Cardiac muscle cell (in vitro differentiated cells and primary cell): ENCODE results near the gene TMEM132D. TPM values are rescaled to one million over a fixed set of nuclear protein-coding genes. Genes with fewer than 3 reads are reported as not detected.

ENCODE experiments used
- DNase-seq, 2 donors: peaks; one replicate each; pipeline versions ENCODE4 v3.0.0 to v3.0.0-alpha.2; 2010 to 2017; ENCODE audit warnings: low read depth in 1 of 2, low spot score in 1 of 2
- H3K27ac ChIP-seq: fragments of 200-600 bp; sonication (generic); 2 replicates; pipeline ENCODE4 v1.5.1; 2016
- H3K27me3 ChIP-seq: fragments of 200-600 bp; sonication (generic); 2 replicates; pipeline ENCODE4 v1.6.0; 2016; ENCODE audit warnings: control low read depth
- H3K36me3 ChIP-seq: fragments of 200-600 bp; sonication (generic); 2 replicates; pipeline ENCODE4 v1.5.1; 2016; ENCODE audit warnings: control low read depth
- H3K4me1 ChIP-seq: fragments of 200-600 bp; sonication (generic); 2 replicates; pipeline ENCODE4 v1.8.1; 2017; ENCODE audit warnings: low read depth, mild to moderate bottlenecking, mixed run types
- H3K4me3 ChIP-seq: fragments of 200-600 bp; sonication (generic); 2 replicates; pipeline ENCODE4 v1.5.1; 2016; ENCODE audit warnings: mild to moderate bottlenecking
- H3K9me3 ChIP-seq: fragments of 200-600 bp; sonication (generic); 2 replicates; pipeline ENCODE4 v1.5.1; 2017; ENCODE audit warnings: low read depth, mild to moderate bottlenecking, control low read depth
- polyA plus RNA-seq: library from polyadenylated mRNA; unstranded; fragments of >200 nt; fragmentation: Nextera tagmentation; extraction: Ambion mirVana; gene quantifications from 2 replicates; pipeline ENCODE4 v1.2.1, GENCODE V29; 2016
- total RNA-seq: library from RNA; depleted of rRNA; stranded (reverse); fragments of >200 nt; gene quantifications from 2 replicates; pipeline ENCODE4 v1.2.3, GENCODE V29; 2016
- TF ChIP-seq, protein P1 (sequence below): IDR thresholded peaks from 2 replicates; pipeline ENCODE4 v1.5.1; 2012; ENCODE audit warnings: low read depth, mild to moderate bottlenecking, low read length

TMEM132D gene
- total and polyA plus RNA-seq, 2 experiments from 2014 or later, result 0.03 TPM; not detected in 1

GRCh38 chr12:129106772-129107171 lies 797.1 kb downstream of the TMEM132D start:
- Histone ChIP-seq H3K27ac (no peak overlapping the region), H3K36me3 (no peaks in the 10 kb centered on the region), H3K9me3 (no peaks in the 10 kb centered on the region), H3K4me3 (no peak overlapping the region), H3K4me1 (no peaks in the 10 kb centered on the region), H3K27me3 (no peaks in the 10 kb centered on the region)
- TF ChIP-seq, protein P1, sequence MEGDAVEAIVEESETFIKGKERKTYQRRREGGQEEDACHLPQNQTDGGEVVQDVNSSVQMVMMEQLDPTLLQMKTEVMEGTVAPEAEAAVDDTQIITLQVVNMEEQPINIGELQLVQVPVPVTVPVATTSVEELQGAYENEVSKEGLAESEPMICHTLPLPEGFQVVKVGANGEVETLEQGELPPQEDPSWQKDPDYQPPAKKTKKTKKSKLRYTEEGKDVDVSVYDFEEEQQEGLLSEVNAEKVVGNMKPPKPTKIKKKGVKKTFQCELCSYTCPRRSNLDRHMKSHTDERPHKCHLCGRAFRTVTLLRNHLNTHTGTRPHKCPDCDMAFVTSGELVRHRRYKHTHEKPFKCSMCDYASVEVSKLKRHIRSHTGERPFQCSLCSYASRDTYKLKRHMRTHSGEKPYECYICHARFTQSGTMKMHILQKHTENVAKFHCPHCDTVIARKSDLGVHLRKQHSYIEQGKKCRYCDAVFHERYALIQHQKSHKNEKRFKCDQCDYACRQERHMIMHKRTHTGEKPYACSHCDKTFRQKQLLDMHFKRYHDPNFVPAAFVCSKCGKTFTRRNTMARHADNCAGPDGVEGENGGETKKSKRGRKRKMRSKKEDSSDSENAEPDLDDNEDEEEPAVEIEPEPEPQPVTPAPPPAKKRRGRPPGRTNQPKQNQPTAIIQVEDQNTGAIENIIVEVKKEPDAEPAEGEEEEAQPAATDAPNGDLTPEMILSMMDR, result no peak
- no peak for DNase-seq

- no peak overlapping the region for H3K4me3 ChIP-seq
- TF ChIP-seq, protein P1, result no peak
- H3K4me1 ChIP-seq, result no peaks in the 10 kb centered on the region
- no peak for DNase-seq
- H3K9me3 ChIP-seq, result no peaks in the 10 kb centered on the region
- no peak overlapping the region for H3K27ac ChIP-seq
- H3K36me3 ChIP-seq, result no peaks in the 10 kb centered on the region
- H3K27me3 ChIP-seq, result no peaks in the 10 kb centered on the region
These were observed 800.6 kb downstream of the TMEM132D start for GRCh38 chr12:129103231-129103630.

GRCh38 chr12:129102233-129102632 lies 801.6 kb downstream of the TMEM132D start:
- Histone ChIP-seq H3K9me3 (no peaks in the 10 kb centered on the region), H3K36me3 (no peaks in the 10 kb centered on the region), H3K27me3 (no peaks in the 10 kb centered on the region), H3K4me3 (no peak overlapping the region), H3K4me1 (no peaks in the 10 kb centered on the region), H3K27ac (no peak overlapping the region)
- TF ChIP-seq, protein P1, result no peak
- DNase-seq, result no peak

- no peak overlapping the region for H3K27ac ChIP-seq
- no peaks in the 10 kb centered on the region for H3K4me1 ChIP-seq
- H3K9me3 ChIP-seq, result no peaks in the 10 kb centered on the region
- H3K27me3 ChIP-seq, result no peaks in the 10 kb centered on the region
- TF ChIP-seq, protein P1, result no peak
- H3K36me3 ChIP-seq, result no peaks in the 10 kb centered on the region
- H3K4me3 ChIP-seq, result no peak overlapping the region
- DNase-seq, result no peak
These were observed 802.0 kb downstream of the TMEM132D start for GRCh38 chr12:129101816-129102215.

GRCh38 chr12:129101404-129101803 lies 802.4 kb downstream of the TMEM132D start:
- H3K36me3 ChIP-seq, result no peaks in the 10 kb centered on the region
- TF ChIP-seq, protein P1, result no peak
- no peaks in the 10 kb centered on the region for H3K9me3 ChIP-seq
- H3K27me3 ChIP-seq, result no peaks in the 10 kb centered on the region
- no peak for DNase-seq
- H3K4me1 ChIP-seq, result no peaks in the 10 kb centered on the region
- no peak overlapping the region for H3K4me3 ChIP-seq
- no peak overlapping the region for H3K27ac ChIP-seq

- Histone ChIP-seq H3K27ac (no peak overlapping the region), H3K9me3 (no peaks in the 10 kb centered on the region), H3K4me1 (no peaks in the 10 kb centered on the region), H3K27me3 (no peaks in the 10 kb centered on the region), H3K36me3 (no peaks in the 10 kb centered on the region), H3K4me3 (no peak overlapping the region)
- TF ChIP-seq, protein P1, result no peak
- DNase-seq, result no peak
These were observed 806.4 kb downstream of the TMEM132D start for GRCh38 chr12:129097451-129097850.
